ENCODE measurements around the gene MRPS2. TPM values are rescaled to one million over a fixed set of nuclear protein-coding genes. Genes with fewer than 3 reads are reported as not detected.

Gene MRPS2
- total and polyA plus RNA-seq, 12 donors = 28.6 to 82.9 (median 47.8) TPM

DNA sequence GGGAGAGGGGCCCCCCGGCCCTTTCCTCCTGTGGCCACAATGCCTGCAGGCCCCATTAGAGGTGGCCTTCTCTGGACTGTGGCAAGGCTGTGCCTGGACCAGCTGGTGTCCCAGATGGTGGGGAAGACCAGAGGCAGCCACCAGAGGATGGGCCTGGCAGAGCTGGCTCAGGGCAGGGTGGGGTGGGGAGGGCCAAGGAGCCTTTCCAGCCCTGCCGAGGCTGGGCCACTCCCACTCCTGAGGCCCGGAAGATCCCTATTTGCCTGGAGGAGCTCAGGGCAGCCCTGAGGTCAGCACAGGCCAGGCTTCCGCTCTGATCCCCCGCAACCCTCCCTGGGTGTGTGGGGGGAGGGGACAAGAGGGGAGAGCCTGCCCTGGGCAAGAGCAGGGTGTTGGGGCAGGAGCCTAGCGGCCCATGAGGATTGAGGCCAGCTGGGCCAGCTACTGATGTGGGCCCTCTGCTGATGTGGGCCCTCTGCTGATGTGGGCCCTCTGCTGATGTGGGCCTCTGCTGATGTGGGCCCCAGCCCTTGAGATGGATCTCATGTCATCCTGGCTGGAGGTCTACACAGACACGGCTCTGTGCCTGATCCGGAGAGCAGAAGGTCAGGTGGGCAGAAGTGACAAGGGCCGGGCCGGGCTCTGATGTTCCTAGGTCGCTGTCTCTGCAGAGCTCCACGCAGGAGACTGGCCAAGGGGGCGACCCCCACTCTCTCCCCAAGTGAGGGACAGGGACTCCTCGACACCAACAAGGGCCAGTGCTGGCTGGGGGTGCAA lies 6.0 kb downstream of the MRPS2 start:
- intact Hi-C loops (cut with DNase I) = no loop called here
- Histone ChIP-seq H3K4me1 (peaks cover 6 to 24% (median 12%) of the 10 kb centered on the region in 9 donors), H3K27me3 (no peaks in the 10 kb centered on the region), H3K27ac (no peak overlapping the region), H3K9me3 (peaks cover 0 to 21% (median 12%) of the 10 kb centered on the region in 11 donors), H3K4me3 (no peak overlapping the region), H3K36me3 (peaks cover 0 to 36% (median 10%) of the 10 kb centered on the region in 9 donors)
- TF ChIP-seq, protein P1, sequence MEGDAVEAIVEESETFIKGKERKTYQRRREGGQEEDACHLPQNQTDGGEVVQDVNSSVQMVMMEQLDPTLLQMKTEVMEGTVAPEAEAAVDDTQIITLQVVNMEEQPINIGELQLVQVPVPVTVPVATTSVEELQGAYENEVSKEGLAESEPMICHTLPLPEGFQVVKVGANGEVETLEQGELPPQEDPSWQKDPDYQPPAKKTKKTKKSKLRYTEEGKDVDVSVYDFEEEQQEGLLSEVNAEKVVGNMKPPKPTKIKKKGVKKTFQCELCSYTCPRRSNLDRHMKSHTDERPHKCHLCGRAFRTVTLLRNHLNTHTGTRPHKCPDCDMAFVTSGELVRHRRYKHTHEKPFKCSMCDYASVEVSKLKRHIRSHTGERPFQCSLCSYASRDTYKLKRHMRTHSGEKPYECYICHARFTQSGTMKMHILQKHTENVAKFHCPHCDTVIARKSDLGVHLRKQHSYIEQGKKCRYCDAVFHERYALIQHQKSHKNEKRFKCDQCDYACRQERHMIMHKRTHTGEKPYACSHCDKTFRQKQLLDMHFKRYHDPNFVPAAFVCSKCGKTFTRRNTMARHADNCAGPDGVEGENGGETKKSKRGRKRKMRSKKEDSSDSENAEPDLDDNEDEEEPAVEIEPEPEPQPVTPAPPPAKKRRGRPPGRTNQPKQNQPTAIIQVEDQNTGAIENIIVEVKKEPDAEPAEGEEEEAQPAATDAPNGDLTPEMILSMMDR (IDR thresholded peaks at IDR 0.05) = no peak
- peak in 1 of 8 donors; percentile 31 for ATAC-seq
- DNase-seq = peak in 1 of 2 donors; percentile 8
- WGBS, 2 donors = 63 to 64% methylated on average over 14 of the region's 14 CpGs

DNA sequence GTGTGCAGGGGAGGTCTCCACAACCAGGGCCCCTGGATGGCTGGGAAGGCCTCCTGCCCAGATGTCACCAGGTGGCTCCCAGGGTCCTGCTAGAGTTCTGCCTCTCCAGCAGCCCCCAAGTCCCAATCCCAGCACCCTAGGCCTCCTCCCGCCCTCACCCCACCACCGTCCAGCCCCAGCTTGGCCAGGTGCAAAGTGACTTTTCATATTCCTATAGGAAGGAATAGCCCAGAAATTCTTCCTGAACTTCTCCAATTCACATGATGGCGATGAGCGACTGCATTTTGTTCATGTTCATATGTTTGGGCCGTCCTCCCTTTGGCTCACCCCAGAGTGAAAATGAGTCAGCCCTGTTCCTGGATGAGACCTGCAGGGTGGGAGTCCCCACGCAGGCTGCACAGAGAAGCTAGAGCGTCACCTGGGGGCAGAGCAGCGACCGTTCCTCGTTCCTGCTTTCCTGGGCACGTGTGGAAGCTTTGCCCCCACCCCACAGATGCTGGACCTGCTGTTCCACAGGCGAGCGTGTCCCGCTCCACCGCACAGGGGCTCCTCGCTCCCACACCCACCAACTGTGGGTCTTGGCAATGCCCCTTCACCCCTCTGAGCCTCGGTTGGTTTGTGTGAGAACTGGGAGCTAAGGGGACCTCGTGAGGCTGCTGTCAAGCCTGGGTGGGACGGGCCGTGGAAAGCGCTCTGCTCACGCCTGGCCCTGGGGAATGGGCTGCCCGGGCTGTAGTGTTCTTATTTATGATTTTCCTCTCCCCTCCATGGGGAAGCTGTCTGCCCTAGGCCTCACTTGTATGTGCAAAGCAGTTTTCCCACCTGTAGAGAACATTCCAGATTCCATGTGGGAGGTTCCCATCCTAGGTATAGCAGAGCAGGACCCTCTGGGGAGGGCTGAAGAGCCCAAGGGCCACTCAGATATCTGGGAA lies 6.9 kb downstream of the MRPS2 start:
- peak in 1 of 2 donors; percentile 8 for DNase-seq
- TF ChIP-seq, protein P1 (IDR thresholded peaks at IDR 0.05) = no peak
- WGBS, 2 donors = 88% methylated on average over 23 of the region's 23 CpGs

DNA sequence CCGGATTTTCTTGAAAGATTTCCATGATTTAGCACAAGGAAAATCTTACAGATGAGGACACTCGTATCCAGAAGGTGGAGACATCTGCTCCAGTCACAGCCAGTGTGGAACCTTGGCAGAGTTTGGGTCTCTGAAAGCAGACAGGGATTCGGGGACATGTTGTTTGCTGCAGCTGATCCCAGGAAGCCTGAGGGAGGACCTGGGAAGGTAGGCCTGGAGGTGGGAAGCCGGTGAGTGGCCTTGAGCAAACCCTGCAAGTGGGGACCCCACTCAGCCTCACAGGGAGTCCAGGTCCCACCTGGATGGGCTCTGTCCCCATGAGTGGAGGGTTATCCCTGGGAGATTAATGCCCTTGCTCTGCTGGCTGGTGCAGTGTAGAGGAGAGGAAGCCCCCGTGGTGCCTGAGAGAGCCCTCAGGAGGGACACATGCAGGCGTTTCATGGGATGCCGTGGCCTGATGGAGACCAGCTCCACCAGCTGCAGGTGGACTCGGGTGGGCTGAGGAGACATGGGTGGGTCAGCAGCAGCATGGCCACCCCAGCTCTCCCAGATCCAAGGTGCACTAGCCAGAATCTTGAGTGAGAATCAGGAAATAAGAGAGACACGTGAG lies 7.8 kb downstream of the MRPS2 start:
- H3K9me3 ChIP-seq = peaks cover 0 to 21% (median 12%) of the 10 kb centered on the region in 11 donors
- H3K36me3 ChIP-seq = peaks cover 0 to 21% (median 4%) of the 10 kb centered on the region in 9 donors
- TF ChIP-seq, protein P1 (IDR thresholded peaks at IDR 0.05) = no peak
- intact Hi-C loops (cut with DNase I) = no loop called here
- H3K4me3 ChIP-seq = no peak overlapping the region
- H3K27ac ChIP-seq = no peak overlapping the region
- no peak for ATAC-seq
- H3K27me3 ChIP-seq = no peaks in the 10 kb centered on the region
- DNase-seq = no peak
- peaks cover 0 to 11% (median 0%) of the 10 kb centered on the region in 9 donors for H3K4me1 ChIP-seq
- WGBS, 2 donors = 79 to 91% methylated on average over 9 of the region's 9 CpGs

More for the DNA sequence above, 6.9 kb downstream of the MRPS2 start:
- no peak for ATAC-seq
- no peaks in the 10 kb centered on the region for H3K27me3 ChIP-seq
- intact Hi-C loops (cut with DNase I) = no loop called here
- no peak overlapping the region for H3K4me3 ChIP-seq
- H3K27ac ChIP-seq = no peak overlapping the region
- peaks cover 0 to 15% (median 3%) of the 10 kb centered on the region in 9 donors for H3K4me1 ChIP-seq
- H3K9me3 ChIP-seq = peaks cover 0 to 21% (median 12%) of the 10 kb centered on the region in 11 donors
- H3K36me3 ChIP-seq = peaks cover 0 to 30% (median 10%) of the 10 kb centered on the region in 9 donors

DNA sequence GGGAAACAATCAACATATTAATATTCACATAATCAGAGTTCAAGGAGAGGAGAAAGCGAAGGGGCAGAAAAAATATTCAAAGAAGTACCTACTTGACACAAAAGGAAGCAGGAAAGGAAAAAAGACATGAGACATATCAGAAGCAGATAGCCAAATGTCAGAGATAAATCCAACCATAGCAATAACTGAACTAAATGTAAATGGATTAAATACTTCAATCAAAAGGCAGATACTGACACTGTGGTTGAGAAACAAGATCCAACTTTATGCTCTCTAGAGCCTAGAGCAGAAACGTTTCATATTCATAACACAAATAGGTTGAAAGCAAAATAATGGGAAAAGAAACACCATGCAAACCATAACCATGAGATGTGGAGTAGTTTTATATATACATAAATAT lies 9.0 kb downstream of the MRPS2 start:
- no peak overlapping the region for H3K27ac ChIP-seq
- peaks cover 0 to 21% (median 12%) of the 10 kb centered on the region in 11 donors for H3K9me3 ChIP-seq
- no peak for DNase-seq
- H3K4me1 ChIP-seq = peaks cover 0 to 10% (median 0%) of the 10 kb centered on the region in 9 donors
- H3K4me3 ChIP-seq = no peak overlapping the region
- intact Hi-C loops (cut with DNase I) = no loop called here
- WGBS, 2 donors = 91% methylated on average over 2 of the region's 2 CpGs
- ATAC-seq = no peak
- no peaks in the 10 kb centered on the region for H3K27me3 ChIP-seq
- H3K36me3 ChIP-seq = peaks cover 0 to 9% (median 0%) of the 10 kb centered on the region in 9 donors
- TF ChIP-seq, protein P1 (IDR thresholded peaks at IDR 0.05) = no peak

Measured in heart right ventricle (tissue), 16 donors.